Stimulated activated CD8-positive, alpha-beta memory T cell treated with anti-CD3 and anti-CD28 coated beads, Interleukin-12 subunit alpha, Interleukin-12 subunit beta, amount 100 ng/mL, for 1 hour (primary cell): Measurements from ENCODE around the gene ABHD5.

Experiments used
- DNase-seq: peaks from one replicate; pipeline ENCODE4 v3.0.0-alpha.2; 2020; ENCODE audit warnings: low read depth

Gene ABHD5

GRCh38 chr3:43718296-43718695 lies 27.6 kb downstream of the ABHD5 start:
- DNase-seq: no peak

DNA sequence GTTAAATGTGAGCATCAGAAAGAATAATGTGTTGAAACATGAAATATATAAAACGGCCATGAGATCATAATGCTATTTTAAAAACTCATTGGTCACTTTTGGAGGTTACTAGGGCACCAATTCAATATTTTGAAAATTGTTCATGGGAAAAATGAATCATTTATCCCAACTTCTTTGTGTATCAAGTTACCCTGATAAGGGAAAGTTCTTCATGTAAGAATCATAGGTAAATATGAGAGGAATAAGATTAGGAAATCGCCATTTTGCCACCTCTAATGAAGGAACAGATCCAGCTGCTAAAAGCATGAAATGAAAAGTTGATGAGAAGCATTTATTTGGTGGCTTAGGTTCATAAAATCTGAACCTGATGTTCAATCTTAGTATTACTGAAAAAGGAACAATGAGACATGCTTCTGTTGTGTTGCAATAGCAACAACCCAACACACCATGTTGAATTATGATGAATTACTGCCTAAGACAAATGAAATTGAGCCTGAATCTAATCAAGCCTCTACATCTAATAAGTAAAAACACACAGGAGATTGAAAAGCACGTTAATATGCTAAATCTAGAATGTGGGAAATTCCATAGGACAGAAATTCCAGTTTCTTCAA lies 32.5 kb downstream of the ABHD5 start:
- DNase-seq: no peak

- DNase-seq: no peak
Measured at GRCh38 chr3:43726521-43726920, 35.8 kb downstream of the ABHD5 start.

GRCh38 chr3:43727930-43728329 lies 37.2 kb downstream of the ABHD5 start:
- no peak for DNase-seq

DNA sequence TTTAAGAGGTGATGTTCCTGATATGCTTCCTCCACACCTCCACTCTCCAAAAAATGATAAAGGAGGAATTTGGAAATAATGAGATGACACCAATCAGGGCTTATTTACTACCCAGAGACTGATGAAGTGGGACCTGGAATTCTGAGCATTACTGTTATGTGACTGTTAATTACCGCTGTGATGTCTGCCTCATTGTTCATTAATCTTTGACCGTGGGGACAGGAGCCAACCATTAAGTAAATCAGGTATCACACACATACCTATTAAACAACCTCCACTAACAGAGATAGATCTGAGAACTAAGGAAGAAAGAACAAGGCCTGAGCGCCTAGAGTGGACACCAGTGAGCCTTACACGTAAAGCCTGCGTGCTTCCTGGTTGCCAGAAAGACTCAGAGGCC lies 37.7 kb downstream of the ABHD5 start:
- no peak for DNase-seq

- DNase-seq: no peak
Measured at GRCh38 chr3:43728947-43729346, 38.2 kb downstream of the ABHD5 start.

DNA sequence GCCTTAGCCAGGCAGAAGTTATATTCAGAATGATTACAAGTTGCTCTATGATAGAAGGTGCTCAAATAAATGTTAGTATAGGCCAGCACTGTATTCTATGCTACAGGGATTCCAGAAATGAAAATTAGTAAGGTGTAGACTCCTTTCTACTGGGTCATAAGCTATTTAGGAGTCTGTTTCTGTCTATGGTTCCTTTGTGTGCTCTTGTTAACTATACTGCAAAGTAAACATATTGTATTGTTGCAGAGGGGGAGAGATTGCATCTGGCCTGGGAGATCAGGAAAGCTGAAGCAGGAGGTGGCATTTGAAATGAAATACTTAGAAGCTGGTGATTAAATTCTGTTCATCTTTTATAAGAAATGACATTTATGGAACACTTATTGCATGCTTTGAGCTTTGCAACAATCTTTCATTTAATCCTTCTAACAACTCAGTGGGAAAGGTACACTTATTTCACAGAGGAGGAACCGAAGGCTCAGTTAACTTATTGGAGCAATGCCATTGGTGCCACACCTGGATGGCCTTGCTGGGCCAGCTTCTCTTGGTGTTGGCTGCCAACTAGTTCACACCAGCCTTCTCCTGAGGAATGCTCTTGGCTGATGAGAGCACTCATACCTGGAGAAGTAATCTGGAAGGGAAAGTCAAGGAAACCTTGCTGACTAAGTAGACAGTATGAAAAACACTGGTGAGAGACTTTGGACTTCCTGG lies 39.1 kb downstream of the ABHD5 start:
- no peak for DNase-seq

- DNase-seq: no peak
Measured at GRCh38 chr3:43732747-43733425, 42.1 kb downstream of the ABHD5 start.

DNA sequence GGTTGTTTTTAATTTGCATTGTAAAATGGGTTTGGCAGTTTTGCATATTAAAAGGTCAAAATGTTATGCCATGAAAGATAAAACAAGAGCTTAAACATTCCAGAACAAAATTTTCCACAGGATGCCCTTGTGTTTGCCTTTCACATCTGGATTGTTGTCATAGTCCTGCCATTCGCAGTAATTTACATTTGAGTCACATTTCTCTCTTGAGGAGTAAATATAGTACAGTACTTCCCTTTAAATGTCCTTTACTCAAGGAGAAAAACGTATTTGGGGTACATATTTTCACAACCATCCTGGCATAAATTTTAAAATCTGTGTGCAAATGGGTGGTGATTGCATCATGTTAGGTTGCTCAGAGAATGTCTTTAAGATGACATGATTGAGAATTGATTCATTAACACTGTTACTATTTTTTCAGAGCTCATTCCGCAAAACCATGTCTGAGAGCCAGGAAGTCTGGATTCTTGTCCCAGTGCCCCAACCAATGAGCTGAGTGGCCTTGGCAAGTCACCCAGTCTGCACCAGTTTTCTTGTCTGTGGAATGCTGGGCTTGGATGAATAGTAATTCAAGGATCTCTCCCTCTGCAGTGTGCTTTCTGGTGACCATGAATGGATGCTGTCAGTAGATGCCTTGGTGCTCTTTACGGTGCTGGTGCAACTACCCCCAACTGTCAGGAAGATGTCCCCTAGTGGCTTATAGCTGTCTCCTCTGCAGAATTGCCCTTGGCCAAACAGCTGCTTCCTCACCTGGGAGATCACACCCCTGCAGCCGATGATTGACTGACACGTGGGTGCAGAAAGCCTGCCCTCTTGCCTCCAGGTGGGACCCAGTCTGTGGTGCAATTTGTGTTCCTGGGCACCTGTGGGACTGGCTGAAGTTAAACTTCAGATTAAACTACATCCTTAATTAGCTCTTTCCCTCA lies 43.0 kb downstream of the ABHD5 start:
- DNase-seq: no peak

DNA sequence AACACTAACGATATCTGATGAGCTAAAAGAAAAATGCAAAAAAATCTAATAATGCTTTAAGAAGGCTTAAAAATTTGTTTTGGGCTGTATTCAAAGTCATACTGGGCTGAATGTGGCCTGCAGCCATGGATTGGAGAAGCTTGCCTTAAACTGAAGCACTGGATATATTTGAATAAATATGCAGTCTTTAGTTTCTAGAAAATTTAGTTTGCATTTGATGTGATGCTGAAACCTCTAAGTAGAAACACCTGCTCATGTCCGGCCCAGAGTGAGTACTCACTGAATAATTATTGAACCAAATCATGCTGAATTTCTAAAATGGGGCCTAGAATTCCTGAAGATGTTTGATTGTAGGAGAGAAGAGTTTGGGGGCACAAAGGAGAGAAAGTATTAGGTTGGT lies 43.9 kb downstream of the ABHD5 start:
- no peak for DNase-seq

DNA sequence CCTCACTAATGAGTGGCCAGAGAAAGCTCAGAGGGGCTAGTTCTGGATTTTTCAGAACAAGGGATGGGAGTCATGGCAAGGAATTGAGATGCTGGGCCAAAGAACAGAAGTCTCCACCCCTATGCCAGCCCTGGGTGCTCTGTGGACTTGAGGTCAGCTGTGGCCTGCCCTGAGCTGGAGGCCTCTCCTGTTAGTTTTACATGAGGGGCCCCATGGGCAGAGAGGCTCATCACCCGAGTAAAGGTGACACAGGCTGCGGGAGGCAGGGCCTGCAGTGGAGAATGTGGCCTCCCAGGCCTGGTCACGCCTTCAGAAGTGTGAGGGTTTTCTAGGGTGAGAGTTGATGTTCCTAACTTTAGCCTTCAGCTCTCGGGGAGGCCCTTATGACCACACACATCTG lies 44.9 kb downstream of the ABHD5 start:
- no peak for DNase-seq

DNA sequence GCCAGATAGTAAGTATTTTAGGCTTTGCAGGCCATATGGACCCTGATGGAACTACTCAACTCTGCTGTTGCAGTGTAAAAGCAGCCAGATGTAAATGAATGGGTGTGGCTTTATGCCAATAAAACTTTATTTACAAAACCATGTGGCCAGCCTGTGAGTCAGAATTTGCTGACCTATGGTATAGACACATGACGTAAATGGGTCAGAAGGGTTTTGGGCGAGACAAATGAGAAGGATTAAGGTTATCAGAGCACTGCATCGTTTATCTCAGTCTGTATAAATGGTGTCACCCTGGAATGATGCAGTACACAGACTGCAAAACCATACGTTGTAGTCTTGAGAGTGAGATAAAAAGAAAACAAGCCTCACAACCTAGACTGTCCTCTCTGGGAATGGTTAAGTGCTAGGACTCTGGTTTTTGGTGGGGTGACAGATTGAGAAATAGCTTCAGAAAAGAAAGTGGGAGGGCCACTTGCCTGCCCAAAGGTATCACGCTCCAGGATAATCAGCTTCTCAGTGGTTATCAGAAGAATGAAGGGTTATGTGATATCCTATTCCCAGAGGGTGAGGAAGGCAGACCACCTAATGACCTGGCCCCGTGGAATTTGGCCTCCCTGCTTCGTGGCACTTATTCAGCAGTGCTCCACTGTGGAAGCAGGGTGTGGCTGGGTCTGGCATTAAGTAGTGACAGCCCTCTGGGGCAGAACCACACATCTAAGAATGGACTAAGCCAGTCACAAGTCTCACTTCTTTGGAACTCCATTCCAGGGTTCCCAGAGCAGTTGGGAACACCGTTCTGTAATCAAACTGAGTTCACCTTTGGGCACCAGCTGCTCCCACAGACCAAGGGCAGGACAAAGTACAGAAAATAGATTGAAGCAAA lies 46.1 kb downstream of the ABHD5 start:
- DNase-seq: no peak

- no peak for DNase-seq
Measured at GRCh38 chr3:43738305-43738704, 47.6 kb downstream of the ABHD5 start.

DNA sequence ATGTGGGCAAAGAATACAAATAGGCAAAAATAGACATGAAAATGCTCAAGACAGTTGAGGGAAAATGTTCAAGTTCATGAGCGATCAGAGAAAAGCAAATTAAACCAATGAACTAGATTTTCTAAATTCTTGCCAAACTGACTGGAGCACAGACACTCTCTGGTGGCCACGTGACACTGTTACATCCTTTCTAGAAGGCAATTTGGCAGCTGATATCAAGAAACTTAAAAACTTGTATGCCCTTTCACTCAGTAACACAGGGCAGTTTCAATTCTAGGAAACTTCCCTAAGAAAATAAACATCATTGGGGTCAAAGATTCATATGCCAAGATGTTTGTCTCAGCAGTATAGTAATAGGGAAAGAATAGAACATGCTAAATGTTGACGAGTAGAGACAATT lies 52.2 kb downstream of the ABHD5 start:
- DNase-seq: no peak

DNA sequence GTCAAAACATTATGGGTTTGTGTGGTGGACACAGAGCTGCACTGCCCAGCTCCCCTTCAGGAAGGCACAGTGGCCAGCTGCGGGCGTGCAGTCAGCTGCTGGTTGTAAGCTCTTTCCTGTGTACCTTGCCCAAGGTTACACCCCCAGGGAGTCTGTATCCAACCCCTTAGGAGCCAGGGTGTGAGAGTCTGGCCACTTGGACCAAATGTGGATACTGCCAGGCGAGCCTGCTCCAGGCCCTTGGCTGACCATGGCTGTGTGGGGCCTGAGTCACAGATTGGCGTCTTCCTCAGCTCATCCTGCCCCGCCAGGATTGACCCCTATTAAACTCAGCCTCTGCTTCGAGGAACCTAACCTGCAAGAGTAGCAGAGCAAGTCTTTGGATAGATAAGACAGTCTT lies 56.9 kb downstream of the ABHD5 start:
- no peak for DNase-seq

DNA sequence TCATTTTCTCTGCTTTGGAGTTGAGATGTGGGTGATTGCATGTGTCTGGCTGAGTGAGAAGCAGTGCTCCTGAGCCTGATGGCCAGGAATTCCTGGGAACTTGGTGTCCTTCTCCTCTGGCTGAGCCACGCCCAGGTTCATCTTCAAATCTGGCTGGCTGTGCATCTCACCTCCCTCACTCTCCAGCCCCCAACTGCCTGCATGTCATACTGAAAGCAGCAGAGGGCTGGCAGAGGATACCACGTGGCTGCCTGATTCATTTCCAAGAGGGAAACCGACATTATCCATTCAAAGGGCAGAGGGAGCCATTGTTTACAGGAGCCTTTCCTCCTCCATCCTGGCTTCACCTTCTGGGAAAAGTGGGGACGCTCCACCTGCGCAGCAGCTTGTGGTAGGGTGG lies 57.4 kb downstream of the ABHD5 start:
- no peak for DNase-seq

DNA sequence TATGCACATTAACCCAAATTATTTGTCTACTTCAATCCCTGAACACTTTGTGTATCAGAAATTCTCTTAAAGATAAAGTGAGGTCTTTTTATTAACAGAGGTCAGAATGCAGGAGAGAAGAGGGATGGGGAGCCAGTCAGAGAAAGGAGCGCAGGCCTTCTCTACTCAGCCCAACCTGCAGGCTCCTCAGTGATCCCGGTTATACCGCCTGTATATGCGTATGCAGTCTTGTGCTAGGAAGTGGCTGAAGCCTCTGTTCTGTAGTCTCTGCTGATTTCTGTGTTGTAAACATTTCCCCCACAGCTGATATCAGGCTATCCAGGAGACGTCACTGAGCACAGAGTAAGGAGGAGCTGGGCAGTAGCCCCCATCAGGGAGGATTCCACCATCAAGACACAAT lies 57.9 kb downstream of the ABHD5 start:
- no peak for DNase-seq

GRCh38 chr3:43752905-43753304 lies 62.2 kb downstream of the ABHD5 start:
- DNase-seq: no peak

GRCh38 chr3:43753741-43754715 lies 63.3 kb downstream of the ABHD5 start:
- no peak for DNase-seq

GRCh38 chr3:43755516-43756200 lies 64.9 kb downstream of the ABHD5 start:
- DNase-seq: no peak
